ENCODE data around the gene PLA2G4A. TPM values are rescaled to one million over a fixed set of nuclear protein-coding genes. Genes with fewer than 3 reads are reported as not detected.

Gene PLA2G4A
- total and polyA plus RNA-seq, 8 donors = 1.5 to 5.7 (median 2.4) TPM

DNA sequence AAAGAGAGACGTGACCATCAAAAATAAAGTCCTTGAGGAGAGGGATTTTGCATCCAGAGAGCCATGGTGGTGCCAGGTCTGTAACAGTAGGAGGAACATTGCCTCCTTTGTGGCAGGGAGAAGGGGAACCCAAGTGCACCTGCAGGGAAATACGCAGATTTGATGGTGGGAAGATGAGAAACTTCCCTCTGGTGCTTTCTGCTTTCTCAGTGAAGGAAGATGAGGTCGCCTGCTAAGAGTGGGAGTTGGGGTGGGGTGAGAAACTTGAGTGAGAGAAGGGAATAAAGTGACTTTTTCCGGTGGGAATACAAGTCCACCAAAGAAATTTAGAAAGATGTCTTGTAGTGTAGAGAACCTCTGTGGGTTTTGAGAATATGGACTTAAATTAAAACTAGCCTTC is 9.1 kb downstream of the PLA2G4A start:
- DNase-seq (no peak), ATAC-seq (no peak), FAIRE-seq (no peak)
- no peak overlapping the region for H3K4me3 ChIP-seq
- no peaks in the 10 kb centered on the region for H3K36me3 ChIP-seq
- TF ChIP-seq, protein P1, sequence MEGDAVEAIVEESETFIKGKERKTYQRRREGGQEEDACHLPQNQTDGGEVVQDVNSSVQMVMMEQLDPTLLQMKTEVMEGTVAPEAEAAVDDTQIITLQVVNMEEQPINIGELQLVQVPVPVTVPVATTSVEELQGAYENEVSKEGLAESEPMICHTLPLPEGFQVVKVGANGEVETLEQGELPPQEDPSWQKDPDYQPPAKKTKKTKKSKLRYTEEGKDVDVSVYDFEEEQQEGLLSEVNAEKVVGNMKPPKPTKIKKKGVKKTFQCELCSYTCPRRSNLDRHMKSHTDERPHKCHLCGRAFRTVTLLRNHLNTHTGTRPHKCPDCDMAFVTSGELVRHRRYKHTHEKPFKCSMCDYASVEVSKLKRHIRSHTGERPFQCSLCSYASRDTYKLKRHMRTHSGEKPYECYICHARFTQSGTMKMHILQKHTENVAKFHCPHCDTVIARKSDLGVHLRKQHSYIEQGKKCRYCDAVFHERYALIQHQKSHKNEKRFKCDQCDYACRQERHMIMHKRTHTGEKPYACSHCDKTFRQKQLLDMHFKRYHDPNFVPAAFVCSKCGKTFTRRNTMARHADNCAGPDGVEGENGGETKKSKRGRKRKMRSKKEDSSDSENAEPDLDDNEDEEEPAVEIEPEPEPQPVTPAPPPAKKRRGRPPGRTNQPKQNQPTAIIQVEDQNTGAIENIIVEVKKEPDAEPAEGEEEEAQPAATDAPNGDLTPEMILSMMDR (IDR thresholded peaks at IDR 0.05) = no peak
- intact Hi-C loops (cut with DNase I) = no loop called here
- no peaks in the 10 kb centered on the region for H3K9me3 ChIP-seq
- 72 to 79% methylated on average over 4 of the region's 4 CpGs for WGBS, 2 donors
- no peaks in the 10 kb centered on the region for H3K4me1 ChIP-seq
- peak overlapping the region in 1 of 4 donors; percentile 45 for H3K27ac ChIP-seq
- H3K27me3 ChIP-seq = no peaks in the 10 kb centered on the region

DNA sequence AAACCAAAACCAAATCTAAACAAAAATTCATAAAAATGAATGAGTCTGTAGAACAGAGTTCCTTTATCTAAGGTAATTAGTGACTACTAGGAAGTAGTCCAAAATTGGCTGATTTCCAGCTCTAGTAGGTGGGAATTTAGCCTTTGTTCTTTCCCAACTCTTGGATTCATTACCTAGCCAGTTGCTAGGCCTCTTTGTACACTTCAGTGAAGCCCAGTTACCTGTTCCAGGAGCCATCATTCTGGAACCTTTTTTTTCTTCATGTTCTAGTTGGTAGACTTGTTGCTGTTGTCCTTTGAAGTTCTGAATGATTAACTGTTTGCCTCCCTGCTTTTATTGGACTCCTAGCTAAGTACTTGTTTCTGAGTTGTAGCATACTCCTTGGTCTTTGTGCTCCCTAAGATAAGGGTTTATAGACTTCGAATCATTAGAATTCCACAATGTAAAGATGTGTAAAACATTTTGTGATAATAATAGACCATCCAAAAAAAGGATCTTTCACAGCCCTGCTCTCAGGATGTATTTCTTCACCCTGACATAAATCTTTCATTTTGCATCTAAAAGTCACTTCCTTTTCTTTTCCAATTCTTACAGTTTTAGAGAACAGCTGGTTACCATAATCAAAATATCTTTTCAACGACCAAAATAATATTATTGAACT is 9.8 kb downstream of the PLA2G4A start:
- FAIRE-seq = no peak
- intact Hi-C loops (cut with DNase I) = no loop called here
- no peaks in the 10 kb centered on the region for H3K27me3 ChIP-seq
- H3K36me3 ChIP-seq = no peaks in the 10 kb centered on the region
- H3K9me3 ChIP-seq = no peaks in the 10 kb centered on the region
- peak; percentile 53 to 74 (median 70) for ATAC-seq
- no peak overlapping the region for H3K4me3 ChIP-seq
- no peak for DNase-seq
- peak overlapping the region in 2 of 4 donors; percentile 30 to 45 for H3K27ac ChIP-seq
- H3K4me1 ChIP-seq = no peaks in the 10 kb centered on the region
- 50 to 52% methylated on average over 2 of the region's 2 CpGs for WGBS, 2 donors
- TF ChIP-seq, protein P1 (IDR thresholded peaks at IDR 0.05) = no peak

DNA sequence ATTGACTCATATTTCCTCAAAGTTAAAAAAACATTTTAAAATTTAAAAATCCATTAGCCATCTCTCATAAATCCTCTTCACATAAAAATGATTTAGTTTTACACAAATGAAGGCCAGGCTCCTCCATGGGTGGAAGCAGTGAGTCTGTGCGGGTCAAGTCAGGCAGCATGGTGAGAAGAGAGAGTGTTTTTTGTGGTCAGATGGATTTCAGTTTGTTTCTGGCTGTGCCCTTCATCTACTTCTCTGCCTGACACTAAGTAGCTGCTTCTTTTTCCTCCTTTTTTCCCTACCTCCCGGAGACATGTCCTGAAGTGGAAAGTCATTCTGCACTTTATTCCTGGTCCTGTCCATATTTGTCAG is 10.3 kb downstream of the PLA2G4A start:
- H3K36me3 ChIP-seq = no peaks in the 10 kb centered on the region
- peak overlapping the region in 2 of 4 donors; percentile 1 to 45 for H3K27ac ChIP-seq
- no peaks in the 10 kb centered on the region for H3K4me1 ChIP-seq
- FAIRE-seq = no peak
- DNase-seq = no peak
- no peaks in the 10 kb centered on the region for H3K27me3 ChIP-seq
- no peak for ATAC-seq
- no peaks in the 10 kb centered on the region for H3K9me3 ChIP-seq
- intact Hi-C loops (cut with DNase I) = no loop called here
- 63 to 73% methylated on average over 2 of the region's 2 CpGs for WGBS, 2 donors
- TF ChIP-seq, protein P1 (IDR thresholded peaks at IDR 0.05) = no peak
- H3K4me3 ChIP-seq = no peak overlapping the region

DNA sequence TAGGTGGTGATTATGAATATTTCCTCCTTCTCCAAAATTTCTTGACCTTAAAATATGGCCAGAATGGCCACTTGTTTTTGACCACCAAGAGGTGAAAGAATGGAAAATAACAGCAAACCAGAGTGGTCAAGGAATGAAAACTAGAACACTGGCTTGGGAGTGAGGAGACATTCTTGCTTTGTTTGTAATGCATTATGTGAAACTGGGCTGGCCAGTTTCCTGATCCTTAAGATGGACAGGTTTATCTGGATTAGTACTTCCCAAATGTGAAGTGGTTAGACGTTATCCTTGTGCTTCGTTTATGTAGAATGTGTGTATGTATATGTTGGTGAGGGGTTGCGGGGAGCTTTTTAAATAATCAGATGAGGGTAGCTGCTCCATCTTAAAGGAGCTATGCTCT is 12.8 kb downstream of the PLA2G4A start:
- Histone ChIP-seq H3K36me3 (no peaks in the 10 kb centered on the region), H3K27me3 (no peaks in the 10 kb centered on the region), H3K27ac (no peak overlapping the region), H3K4me3 (no peak overlapping the region), H3K4me1 (no peaks in the 10 kb centered on the region), H3K9me3 (no peaks in the 10 kb centered on the region)
- ATAC-seq = no peak
- intact Hi-C loops (cut with DNase I) = no loop called here
- no peak for DNase-seq
- 44 to 46% methylated on average over 3 of the region's 3 CpGs for WGBS, 2 donors
- TF ChIP-seq, protein P1 (IDR thresholded peaks at IDR 0.05) = no peak
- no peak for FAIRE-seq

DNA sequence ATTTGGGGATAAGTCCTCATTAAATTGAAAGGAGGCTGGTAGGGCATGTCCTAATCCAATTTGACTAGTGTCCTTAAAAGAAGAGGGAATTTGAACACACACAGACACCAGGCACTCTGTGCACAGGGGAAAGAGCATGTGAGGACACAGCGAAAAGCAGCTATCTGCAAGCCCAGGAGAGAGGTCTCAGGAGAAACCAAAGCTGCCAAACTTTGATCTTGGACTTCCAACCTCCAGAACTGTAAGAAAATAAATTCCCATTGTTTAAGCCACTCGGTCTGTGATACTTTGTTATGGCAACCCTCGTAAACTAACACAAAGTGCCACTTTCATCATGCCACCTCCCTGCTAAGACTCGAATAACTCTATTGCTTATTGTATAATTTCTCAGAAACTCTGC is 13.8 kb downstream of the PLA2G4A start:
- ATAC-seq (no peak), FAIRE-seq (no peak), DNase-seq (no peak)
- no peaks in the 10 kb centered on the region for H3K9me3 ChIP-seq
- WGBS, 2 donors = 43 to 57% methylated on average over 4 of the region's 4 CpGs
- TF ChIP-seq, protein P1 (IDR thresholded peaks at IDR 0.05) = no peak
- no peaks in the 10 kb centered on the region for H3K36me3 ChIP-seq
- no peaks in the 10 kb centered on the region for H3K27me3 ChIP-seq
- intact Hi-C loops (cut with DNase I) = no loop called here
- H3K27ac ChIP-seq = no peak overlapping the region
- no peaks in the 10 kb centered on the region for H3K4me1 ChIP-seq
- no peak overlapping the region for H3K4me3 ChIP-seq
